Spleen (tissue), 11 donors: Measurements from ENCODE around the gene EPB41. TPM values are rescaled to one million over a fixed set of nuclear protein-coding genes. Genes with fewer than 3 reads are reported as not detected.
"Not testable (repeated sequence)": the region's sequence is repeated elsewhere in the genome, so short reads cannot be mapped to it uniquely, and the experiment has no call there.

Source experiments
- DNase-seq: peaks from one replicate; pipeline ENCODE4 v3.0.0-alpha.2; 2020
- H3K27ac ChIP-seq, 8 donors: fragments of 200-600 bp; sonication (generic) in 7 of 8; 1 replicate in 4 of 8; 2 replicates in 4 of 8; pipeline versions ENCODE4 v1.5.0 to v1.8.0; 2016 to 2021; ENCODE audit warnings: inconsistent platforms in 4 of 8, mild to moderate bottlenecking in 4 of 8, moderate library complexity in 1 of 8
- H3K27me3 ChIP-seq, 7 donors: fragments of 200-600 bp; sonication (generic) in 6 of 7; replicated peaks in 1 of 7; 1 replicate in 4 of 7; 2 replicates in 3 of 7; pipeline versions ENCODE4 v1.5.0 to v1.8.0; 2016 to 2021; ENCODE audit warnings: inconsistent platforms in 3 of 7, mild to moderate bottlenecking in 1 of 7
- H3K36me3 ChIP-seq, 6 donors: fragments of 200-600 bp; sonication (generic) in 5 of 6; 1 replicate in 4 of 6; 2 replicates in 2 of 6; pipeline versions ENCODE4 v1.5.0 to v1.8.0; 2016 to 2021; ENCODE audit warnings: inconsistent platforms in 2 of 6
- H3K4me1 ChIP-seq, 6 donors: fragments of 200-600 bp; sonication (generic) in 5 of 6; 1 replicate in 3 of 6; 2 replicates in 3 of 6; pipeline versions ENCODE4 v1.5.0 to v1.8.0; 2016 to 2021; ENCODE audit warnings: inconsistent platforms in 3 of 6
- H3K4me3 ChIP-seq, 8 donors: fragments of 200-600 bp; sonication (generic) in 7 of 8; 1 replicate in 4 of 8; 2 replicates in 4 of 8; pipeline versions ENCODE4 v1.5.0 to v1.8.0; 2016 to 2021; ENCODE audit warnings: inconsistent platforms in 4 of 8, mild to moderate bottlenecking in 4 of 8, moderate library complexity in 2 of 8
- H3K9me3 ChIP-seq, 8 donors: fragments of 200-600 bp; sonication (generic) in 7 of 8; 1 replicate in 4 of 8; 2 replicates in 4 of 8; pipeline versions ENCODE4 v1.5.0 to v1.8.0; 2016 to 2021; ENCODE audit warnings: inconsistent platforms in 4 of 8
- POLR2A ChIP-seq, 3 donors: fragments of 450-650 bp; IDR thresholded peaks; one replicate each; pipeline ENCODE4 v1.5.1; 2017; ENCODE audit warnings: antibody characterized with exemption in 3 of 3, mild to moderate bottlenecking in 1 of 3
- POLR2AphosphoS5 ChIP-seq, 3 donors: sonication (generic); formaldehyde crosslinking; IDR thresholded peaks; one replicate each; pipeline ENCODE4 v1.5.1; 2017; ENCODE audit warnings: antibody characterized with exemption in 3 of 3
- WGBS, 5 donors: extraction: QIAGEN DNeasy Blood & Tissue Kit in 3 of 5; methylation state at CpG; one replicate each; pipeline versions ENCODE4 v1.1.5 to v1.1.7; 2013 to 2018; 5-methylcytosine and 5-hydroxymethylcytosine counted together
- intact Hi-C: fragments of 100-400 bp; cut with DNase I; formaldehyde crosslinking; loops from one replicate; pipeline ENCODE4 v1.15.0; 2023; ENCODE audit warnings: low total_unique reads
- polyA plus RNA-seq, 3 donors: library from polyadenylated mRNA; stranded (reverse); fragments of 200-250 nt; gene quantifications; one replicate each; pipeline ENCODE4 v1.2.1, GENCODE V29; 2013
- total RNA-seq, 7 donors: library from RNA; depleted of rRNA in 3 of 7; stranded (reverse); fragments of >200 nt in 3 of 7; fragmentation: NEBNext Ultra II Directional in 4 of 7; extraction: Animal tissue kit (Norgen Biotek cat#: 25700) in 4 of 7; gene quantifications; one replicate each; pipeline versions ENCODE4 v1.1.0 to v1.2.1, GENCODE V29; 2016 to 2021
- TF ChIP-seq, protein P1 (sequence below), 11 experiments: fragments of 200-600 bp in 7 of 11; fragments of 450-650 bp in 4 of 11; sonication (generic) in 4 of 11; IDR thresholded peaks in 8 of 11; conservative IDR thresholded peaks in 3 of 11; 1 replicate in 7 of 11; 2 replicates in 4 of 11; pipeline versions ENCODE4 v1.4.0 to v1.8.0; 2016 to 2021; ENCODE audit warnings: antibody characterized with exemption in 11 of 11, inconsistent platforms in 4 of 11, mild to moderate bottlenecking in 1 of 11
- donor health status: healthy with polysubstance abuse.
- donor health status: DM: no; HTN: no; CAD: no; lungs with moderate emphysema.
- donor health status: DM: no; HTN: no; CAD: no.
- donor health status: Bipolar disorder and iron deficiency.
- donor health status: healthy.
- donor health status: DM: no; HTN: no; CAD: no.
- donor health status: DM: yes; HTN: yes; CAD: no.

Gene EPB41
- total and polyA plus RNA-seq, 10 donors = 6.3 to 156 (median 58.8) TPM

DNA sequence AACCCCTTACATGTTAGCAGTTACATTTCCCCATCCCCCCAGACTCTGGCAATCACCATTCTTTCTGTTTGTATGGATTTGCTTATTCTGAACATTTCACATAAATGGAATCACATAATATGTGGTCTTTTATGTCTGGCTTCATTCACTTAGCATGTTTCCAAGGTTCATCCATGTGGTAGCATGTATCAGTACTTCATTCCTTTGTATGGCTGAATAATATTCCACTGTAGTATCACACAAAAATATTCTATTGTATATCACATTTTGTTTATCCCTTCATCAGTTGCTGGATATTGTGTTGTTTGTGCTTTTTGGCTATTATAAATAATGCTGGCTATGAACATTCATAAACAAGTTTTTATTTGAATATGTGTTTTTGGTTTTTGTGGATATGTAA is 22.2 kb downstream of the EPB41 start:
- peaks cover 0 to 4% (median 0%) of the 10 kb centered on the region in 8 donors for H3K9me3 ChIP-seq
- H3K4me1 ChIP-seq = peaks cover 0 to 73% (median 11%) of the 10 kb centered on the region in 6 donors
- intact Hi-C loops = no loop called here
- no peaks in the 10 kb centered on the region for H3K36me3 ChIP-seq
- DNase-seq = no peak
- no peak overlapping the region for H3K27ac ChIP-seq
- TF ChIP-seq, protein P1, sequence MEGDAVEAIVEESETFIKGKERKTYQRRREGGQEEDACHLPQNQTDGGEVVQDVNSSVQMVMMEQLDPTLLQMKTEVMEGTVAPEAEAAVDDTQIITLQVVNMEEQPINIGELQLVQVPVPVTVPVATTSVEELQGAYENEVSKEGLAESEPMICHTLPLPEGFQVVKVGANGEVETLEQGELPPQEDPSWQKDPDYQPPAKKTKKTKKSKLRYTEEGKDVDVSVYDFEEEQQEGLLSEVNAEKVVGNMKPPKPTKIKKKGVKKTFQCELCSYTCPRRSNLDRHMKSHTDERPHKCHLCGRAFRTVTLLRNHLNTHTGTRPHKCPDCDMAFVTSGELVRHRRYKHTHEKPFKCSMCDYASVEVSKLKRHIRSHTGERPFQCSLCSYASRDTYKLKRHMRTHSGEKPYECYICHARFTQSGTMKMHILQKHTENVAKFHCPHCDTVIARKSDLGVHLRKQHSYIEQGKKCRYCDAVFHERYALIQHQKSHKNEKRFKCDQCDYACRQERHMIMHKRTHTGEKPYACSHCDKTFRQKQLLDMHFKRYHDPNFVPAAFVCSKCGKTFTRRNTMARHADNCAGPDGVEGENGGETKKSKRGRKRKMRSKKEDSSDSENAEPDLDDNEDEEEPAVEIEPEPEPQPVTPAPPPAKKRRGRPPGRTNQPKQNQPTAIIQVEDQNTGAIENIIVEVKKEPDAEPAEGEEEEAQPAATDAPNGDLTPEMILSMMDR (IDR thresholded peaks at IDR 0.05 in 8 of 11, conservative IDR thresholded peaks at IDR 0.05 in 3 of 11) = no peak
- TF ChIP-seq POLR2A (IDR thresholded peaks at IDR 0.05) (no peak), POLR2AphosphoS5 (IDR thresholded peaks at IDR 0.05) (no peak)
- H3K27me3 ChIP-seq = no peaks in the 10 kb centered on the region
- H3K4me3 ChIP-seq = no peak overlapping the region

- WGBS, 5 donors = 79 to 87% (median 83%) methylated on average over 3 of the region's 3 CpGs
- H3K36me3 ChIP-seq, intact Hi-C loops, H3K9me3 ChIP-seq, H3K27me3 ChIP-seq, H3K4me3 ChIP-seq, H3K27ac ChIP-seq, DNase-seq: not testable (repeated sequence)
- peaks cover 0 to 74% (median 9%) of the 10 kb centered on the region in 6 donors for H3K4me1 ChIP-seq
Observed at GRCh38 chr1:28943581-28943980, 29.2 kb downstream of the EPB41 start.

DNA sequence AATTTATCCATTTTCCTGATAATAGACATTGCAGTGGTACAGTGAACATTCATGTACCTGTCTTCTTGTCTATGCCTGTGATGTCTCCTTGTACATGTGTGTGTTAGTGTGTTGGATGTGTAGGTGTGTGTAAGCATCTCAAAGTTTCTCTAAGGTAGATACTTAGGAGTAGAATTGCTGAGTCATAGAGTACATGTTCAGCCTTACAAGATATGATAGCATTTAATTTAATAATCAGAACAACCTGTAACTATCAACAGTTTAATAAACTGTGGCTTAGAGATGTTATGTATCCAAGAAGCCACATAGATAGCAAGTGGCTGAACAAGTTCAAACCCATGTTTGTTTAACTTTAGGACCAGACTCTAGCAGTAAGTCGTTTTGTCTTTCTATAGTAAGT is 35.6 kb downstream of the EPB41 start:
- WGBS, 5 donors = 79 to 100% (median 88%) methylated on average over 1 of the region's 1 CpG
- H3K36me3 ChIP-seq = no peaks in the 10 kb centered on the region
- H3K27me3 ChIP-seq = no peaks in the 10 kb centered on the region
- H3K27ac ChIP-seq = no peak overlapping the region
- H3K4me3 ChIP-seq = no peak overlapping the region
- H3K4me1 ChIP-seq = peaks cover 0 to 19% (median 0%) of the 10 kb centered on the region in 6 donors
- TF ChIP-seq, protein P1 (IDR thresholded peaks at IDR 0.05 in 8 of 11, conservative IDR thresholded peaks at IDR 0.05 in 3 of 11) = no peak
- no peak for TF ChIP-seq POLR2A (IDR thresholded peaks at IDR 0.05)
- no peak for TF ChIP-seq POLR2AphosphoS5 (IDR thresholded peaks at IDR 0.05)
- H3K9me3 ChIP-seq = no peaks in the 10 kb centered on the region
- no peak for DNase-seq
- intact Hi-C loops = no loop called here

DNA sequence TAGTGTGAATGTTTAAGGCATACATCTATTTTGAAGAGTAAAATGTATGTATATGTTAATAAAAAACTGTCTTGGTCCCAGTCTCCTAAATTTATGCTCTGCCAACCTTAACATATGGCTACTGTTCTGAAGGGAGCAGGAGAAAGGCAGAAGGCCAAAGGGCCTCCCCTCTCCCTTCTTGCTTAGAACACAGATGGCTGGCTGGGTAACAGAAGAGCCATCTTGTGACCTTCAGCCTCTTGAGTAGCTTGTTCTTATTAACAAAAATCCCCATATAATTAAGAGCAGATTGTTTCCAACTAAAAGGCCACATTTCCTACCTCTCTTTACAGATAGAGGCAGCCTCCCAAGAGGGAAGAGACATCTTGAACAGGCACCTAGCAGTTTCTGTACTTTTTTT is 36.1 kb downstream of the EPB41 start:
- peaks cover 0 to 14% (median 0%) of the 10 kb centered on the region in 6 donors for H3K4me1 ChIP-seq
- no peaks in the 10 kb centered on the region for H3K36me3 ChIP-seq
- no peak for DNase-seq
- H3K27ac ChIP-seq = no peak overlapping the region
- H3K27me3 ChIP-seq = no peaks in the 10 kb centered on the region
- intact Hi-C loops = no loop called here
- TF ChIP-seq, protein P1 (IDR thresholded peaks at IDR 0.05 in 8 of 11, conservative IDR thresholded peaks at IDR 0.05 in 3 of 11) = no peak
- TF ChIP-seq POLR2AphosphoS5 (IDR thresholded peaks at IDR 0.05) (no peak), POLR2A (IDR thresholded peaks at IDR 0.05) (no peak)
- no peak overlapping the region for H3K4me3 ChIP-seq
- H3K9me3 ChIP-seq = no peaks in the 10 kb centered on the region

DNA sequence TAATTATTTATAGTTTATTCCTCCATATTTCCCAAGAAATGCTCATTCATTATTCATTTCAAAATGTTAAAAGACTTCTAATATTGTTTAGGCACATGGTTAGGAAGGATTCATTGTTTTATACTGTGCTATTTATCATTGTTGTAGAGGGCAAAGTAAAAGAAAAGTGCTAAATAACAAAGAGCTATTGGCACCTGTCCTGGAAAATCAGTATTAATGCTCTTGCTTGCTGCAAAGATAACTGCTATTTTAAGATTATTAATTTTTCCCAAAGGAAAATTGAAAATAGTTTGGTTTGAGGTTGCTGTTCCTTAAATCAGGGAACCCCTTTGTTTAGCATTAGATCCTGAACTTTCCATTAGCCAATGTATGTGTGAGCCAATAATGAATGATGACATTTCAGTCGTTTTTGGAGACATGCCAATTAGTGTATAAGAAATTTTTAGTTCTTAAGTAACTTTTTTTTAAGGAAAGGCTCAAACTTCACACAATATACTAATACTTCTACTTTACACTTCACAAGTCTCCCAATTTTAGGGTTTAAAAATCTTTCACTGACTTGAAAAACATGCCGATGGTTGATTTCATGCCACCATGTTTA is 39.9 kb downstream of the EPB41 start:
- intact Hi-C loops = no loop called here
- H3K9me3 ChIP-seq = no peaks in the 10 kb centered on the region

More for the DNA sequence above, 39.9 kb downstream of the EPB41 start:
- Histone ChIP-seq H3K4me3 (no peak overlapping the region), H3K4me1 (peaks cover 0 to 14% (median 0%) of the 10 kb centered on the region in 6 donors), H3K27me3 (no peaks in the 10 kb centered on the region), H3K36me3 (no peaks in the 10 kb centered on the region), H3K27ac (no peak overlapping the region)
- TF ChIP-seq POLR2AphosphoS5 (IDR thresholded peaks at IDR 0.05) (no peak), POLR2A (IDR thresholded peaks at IDR 0.05) (no peak)
- TF ChIP-seq, protein P1 (IDR thresholded peaks at IDR 0.05 in 8 of 11, conservative IDR thresholded peaks at IDR 0.05 in 3 of 11) = no peak
- no peak for DNase-seq
- WGBS, 5 donors = 62 to 89% (median 73%) methylated on average over 2 of the region's 2 CpGs
